NCI-H2081 treated with DMSO at 0.1 percent for 48 hours (cell line): ENCODE measurements around the gene POGLUT3.

Experiments used
- DNase-seq: peaks from one replicate; lab custom pipeline; 2025; lab: John Stamatoyannopoulos, UW

The POGLUT3 gene

GRCh38 chr11:108500721-108501120 is 2.5 kb upstream of the POGLUT3 start:
- no peak for DNase-seq

GRCh38 chr11:108500169-108500568 is 2.0 kb upstream of the POGLUT3 start:
- DNase-seq: no peak

GRCh38 chr11:108498816-108499408 is 728 bp upstream of the POGLUT3 start:
- no peak for DNase-seq

GRCh38 chr11:108497317-108498045 is 703 bp downstream of the POGLUT3 start:
- peak; percentile 14 for DNase-seq

GRCh38 chr11:108496643-108497256 is 1.4 kb downstream of the POGLUT3 start:
- no peak for DNase-seq

- DNase-seq: no peak
These were observed 2.9 kb downstream of the POGLUT3 start for GRCh38 chr11:108495326-108495725.

- DNase-seq: no peak
These were observed 4.0 kb downstream of the POGLUT3 start for GRCh38 chr11:108494182-108494581.

GRCh38 chr11:108491936-108492335 is 6.2 kb downstream of the POGLUT3 start:
- no peak for DNase-seq

GRCh38 chr11:108486828-108487227 is 11.4 kb downstream of the POGLUT3 start:
- no peak for DNase-seq

- no peak for DNase-seq
These were observed 11.9 kb downstream of the POGLUT3 start for GRCh38 chr11:108486331-108486730.

- no peak for DNase-seq
These were observed 15.0 kb downstream of the POGLUT3 start for GRCh38 chr11:108483163-108483562.

GRCh38 chr11:108474664-108475463 is 23.3 kb downstream of the POGLUT3 start:
- DNase-seq: no peak

- DNase-seq: no peak
These were observed 25.5 kb downstream of the POGLUT3 start for GRCh38 chr11:108472681-108473080.

- DNase-seq: no peak
These were observed 29.7 kb downstream of the POGLUT3 start for GRCh38 chr11:108468478-108468864.

GRCh38 chr11:108467091-108467823 is 30.9 kb downstream of the POGLUT3 start, which contains the start of gene C11orf65:
TSS of gene C11orf65 (minus strand) at chr11:108467529. CDS start at chr11:108461559, 5,970 bp downstream.
- peak; percentile 94 for DNase-seq

- no peak for DNase-seq
These were observed 31.8 kb downstream of the POGLUT3 start for GRCh38 chr11:108466405-108466804.

GRCh38 chr11:108453207-108453835 is 44.9 kb downstream of the POGLUT3 start:
- no peak for DNase-seq
